Thymus (tissue), 11 donors: Measurements from ENCODE around the gene RGS14. TPM values are rescaled to one million over a fixed set of nuclear protein-coding genes. Genes with fewer than 3 reads are reported as not detected.

Experiments used
- DNase-seq, 9 donors: peaks; one replicate each; pipeline ENCODE4 v3.0.0-alpha.2; 2013; ENCODE audit warnings: low spot score in 9 of 9, low read depth in 6 of 9, missing footprints in 1 of 9
- H3K27ac ChIP-seq, 2 donors: one replicate each; pipeline ENCODE4 v1.5.1; 2013; ENCODE audit warnings: control low read depth in 1 of 2, low read depth in 1 of 2, low read length in 1 of 2, mild to moderate bottlenecking in 1 of 2, moderate library complexity in 1 of 2
- H3K27me3 ChIP-seq, 2 donors: one replicate each; pipeline ENCODE4 v1.5.1; 2013; ENCODE audit warnings: low read length in 1 of 2; ENCODE audit not compliant: control insufficient read depth in 2 of 2, insufficient read depth in 1 of 2
- H3K36me3 ChIP-seq, 2 donors: one replicate each; pipeline ENCODE4 v1.5.1; 2013; ENCODE audit warnings: low read length in 1 of 2, mild to moderate bottlenecking in 1 of 2, moderate library complexity in 1 of 2; ENCODE audit not compliant: control insufficient read depth in 2 of 2, insufficient read depth in 2 of 2
- H3K4me1 ChIP-seq, 2 donors: one replicate each; pipeline ENCODE4 v1.5.1; 2013; ENCODE audit warnings: low read length in 2 of 2; ENCODE audit not compliant: control insufficient read depth in 2 of 2, insufficient read depth in 2 of 2
- H3K4me3 ChIP-seq, 2 donors: one replicate each; pipeline ENCODE4 v1.5.1; 2013; ENCODE audit warnings: low read length in 2 of 2, control low read depth in 1 of 2, mild to moderate bottlenecking in 1 of 2
- H3K9me3 ChIP-seq, 2 donors: one replicate each; pipeline ENCODE4 v1.5.1; 2013; ENCODE audit warnings: low read length in 1 of 2, mild to moderate bottlenecking in 1 of 2; ENCODE audit not compliant: control insufficient read depth in 2 of 2, insufficient read depth in 1 of 2
- WGBS: extraction: QIAGEN DNeasy Blood & Tissue Kit; methylation state at CpG from one replicate; pipeline ENCODE4 v1.1.7; 2013; 5-methylcytosine and 5-hydroxymethylcytosine counted together
- polyA plus RNA-seq: library from polyadenylated mRNA; stranded (reverse); fragments of 200-250 nt; gene quantifications from one replicate; pipeline ENCODE4 v1.2.3, GENCODE V29; 2013
- total RNA-seq: library from RNA; stranded (reverse); fragments of 120-200 nt; gene quantifications from one replicate; pipeline ENCODE4 v1.2.4, GENCODE V29; 2013
- donor health status: healthy.

RGS14 gene
- total and polyA plus RNA-seq, 2 donors = 49.5 to 52.7 TPM

DNA sequence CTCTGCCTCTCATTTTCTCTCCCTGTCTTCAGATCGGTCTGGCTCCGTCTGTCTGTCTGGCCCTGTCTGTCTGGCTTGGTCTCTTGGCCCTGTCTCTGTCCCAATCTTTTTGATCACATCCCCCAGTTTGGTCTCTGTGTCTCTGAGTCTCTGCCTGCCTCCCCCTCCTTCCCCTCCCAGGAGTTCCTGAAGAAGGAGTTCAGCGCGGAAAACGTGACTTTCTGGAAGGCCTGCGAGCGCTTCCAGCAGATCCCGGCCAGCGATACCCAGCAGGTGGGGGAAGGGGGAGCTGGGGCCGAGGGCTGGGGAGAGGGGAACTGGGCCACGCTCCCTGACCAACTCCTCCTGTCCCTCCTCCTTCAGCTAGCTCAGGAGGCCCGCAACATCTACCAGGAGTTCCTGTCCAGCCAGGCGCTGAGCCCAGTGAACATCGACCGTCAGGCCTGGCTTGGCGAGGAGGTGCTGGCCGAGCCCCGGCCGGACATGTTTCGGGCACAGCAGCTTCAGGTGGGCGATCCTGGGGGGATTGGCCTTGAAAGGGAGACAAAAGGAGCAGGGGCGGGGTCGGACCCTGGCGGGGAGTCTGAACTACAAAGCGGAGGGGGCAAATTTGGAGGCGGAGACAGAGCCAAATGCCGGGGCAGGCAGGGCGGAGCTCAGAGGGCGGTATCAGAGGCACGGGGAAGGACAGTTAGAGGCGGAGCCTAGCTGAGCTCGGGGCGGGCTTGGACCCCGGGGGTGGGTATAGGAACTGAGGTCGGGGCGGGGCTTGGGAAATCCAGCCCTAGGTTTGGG lies 9.0 kb downstream of the RGS14 start:
- Histone ChIP-seq H3K36me3 (peaks cover 57 to 69% of the 10 kb centered on the region in 2 donors), H3K27me3 (no peaks in the 10 kb centered on the region), H3K27ac (peak overlapping the region; percentile 68 to 73), H3K4me3 (peak overlapping the region in 1 of 2 donors; percentile 5), H3K9me3 (peaks cover 0 to 3% of the 10 kb centered on the region in 2 donors), H3K4me1 (peaks cover 18 to 66% of the 10 kb centered on the region in 2 donors)
- WGBS = 90% methylated on average over 36 of the region's 36 CpGs
- DNase-seq = no peak

DNA sequence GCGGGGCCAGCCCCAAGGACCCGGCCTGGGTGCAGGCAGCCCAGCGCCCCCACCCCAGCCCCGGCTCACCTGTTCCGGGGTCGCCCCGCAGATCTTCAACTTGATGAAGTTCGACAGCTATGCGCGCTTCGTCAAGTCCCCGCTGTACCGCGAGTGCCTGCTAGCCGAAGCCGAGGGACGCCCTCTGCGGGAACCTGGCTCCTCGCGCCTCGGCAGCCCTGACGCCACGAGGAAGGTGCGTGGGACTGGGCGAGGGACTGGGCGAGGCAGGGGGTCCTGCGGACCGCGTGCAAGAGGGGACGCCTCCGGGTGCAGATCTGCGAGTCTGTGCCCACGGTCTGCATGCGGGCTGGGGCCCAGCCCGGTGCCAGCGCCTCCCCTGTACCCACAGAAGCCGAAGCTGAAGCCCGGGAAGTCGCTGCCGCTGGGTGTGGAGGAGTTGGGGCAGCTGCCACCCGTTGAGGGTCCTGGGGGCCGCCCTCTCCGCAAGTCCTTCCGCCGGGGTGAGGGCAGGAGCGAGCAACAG lies 9.7 kb downstream of the RGS14 start:
- Histone ChIP-seq H3K4me1 (peaks cover 14 to 66% of the 10 kb centered on the region in 2 donors), H3K9me3 (peaks cover 0 to 3% of the 10 kb centered on the region in 2 donors), H3K36me3 (peaks cover 64 to 75% of the 10 kb centered on the region in 2 donors), H3K27me3 (no peaks in the 10 kb centered on the region), H3K27ac (peak overlapping the region in 1 of 2 donors; percentile 8), H3K4me3 (no peak overlapping the region)
- WGBS = 93% methylated on average over 46 of the region's 46 CpGs
- no peak for DNase-seq

DNA sequence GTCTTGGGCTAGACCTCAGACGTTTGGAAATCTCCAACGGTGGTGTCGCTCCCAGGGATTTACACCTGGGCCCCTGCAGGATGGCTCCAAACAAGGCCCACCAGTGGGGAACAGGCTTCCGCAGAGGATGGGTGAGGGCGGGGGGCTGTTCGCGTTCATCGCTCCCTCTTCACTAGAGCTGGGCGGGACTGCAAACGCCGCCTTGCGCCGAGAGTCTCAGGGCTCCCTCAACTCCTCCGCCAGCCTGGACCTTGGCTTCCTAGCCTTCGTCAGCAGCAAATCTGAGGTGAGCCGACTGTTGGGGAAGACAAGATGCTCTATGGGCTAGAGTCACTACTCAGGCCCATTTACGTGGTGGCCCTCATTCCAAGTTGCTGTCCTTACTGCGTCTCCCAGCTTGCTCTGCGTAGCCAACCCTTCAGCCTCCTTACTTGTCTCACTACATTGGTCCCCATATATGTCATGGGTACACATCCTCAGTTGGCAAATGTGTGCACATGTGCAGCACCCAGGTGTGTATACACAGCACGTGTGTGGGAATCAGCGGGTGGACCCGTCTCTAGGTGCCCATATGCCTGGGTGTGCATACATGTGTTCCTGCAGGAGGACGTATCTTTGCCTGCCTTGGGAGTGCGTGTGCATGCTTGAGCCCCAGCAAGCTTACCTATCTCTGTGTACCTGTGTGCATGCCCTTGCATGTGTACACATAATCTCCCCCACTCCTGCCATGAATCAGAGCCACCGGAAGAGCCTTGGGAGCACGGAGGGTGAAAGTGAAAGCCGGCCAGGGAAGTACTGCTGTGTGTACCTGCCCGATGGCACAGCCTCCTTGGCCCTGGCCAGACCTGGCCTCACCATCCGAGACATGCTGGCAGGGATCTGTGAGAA lies 10.5 kb downstream of the RGS14 start:
- no peak for DNase-seq
- Histone ChIP-seq H3K9me3 (peaks cover 0 to 3% of the 10 kb centered on the region in 2 donors), H3K4me3 (no peak overlapping the region), H3K36me3 (peaks cover 72 to 83% of the 10 kb centered on the region in 2 donors), H3K4me1 (peaks cover 10 to 66% of the 10 kb centered on the region in 2 donors), H3K27ac (no peak overlapping the region), H3K27me3 (no peaks in the 10 kb centered on the region)
- 96% methylated on average over 29 of the region's 29 CpGs for WGBS

DNA sequence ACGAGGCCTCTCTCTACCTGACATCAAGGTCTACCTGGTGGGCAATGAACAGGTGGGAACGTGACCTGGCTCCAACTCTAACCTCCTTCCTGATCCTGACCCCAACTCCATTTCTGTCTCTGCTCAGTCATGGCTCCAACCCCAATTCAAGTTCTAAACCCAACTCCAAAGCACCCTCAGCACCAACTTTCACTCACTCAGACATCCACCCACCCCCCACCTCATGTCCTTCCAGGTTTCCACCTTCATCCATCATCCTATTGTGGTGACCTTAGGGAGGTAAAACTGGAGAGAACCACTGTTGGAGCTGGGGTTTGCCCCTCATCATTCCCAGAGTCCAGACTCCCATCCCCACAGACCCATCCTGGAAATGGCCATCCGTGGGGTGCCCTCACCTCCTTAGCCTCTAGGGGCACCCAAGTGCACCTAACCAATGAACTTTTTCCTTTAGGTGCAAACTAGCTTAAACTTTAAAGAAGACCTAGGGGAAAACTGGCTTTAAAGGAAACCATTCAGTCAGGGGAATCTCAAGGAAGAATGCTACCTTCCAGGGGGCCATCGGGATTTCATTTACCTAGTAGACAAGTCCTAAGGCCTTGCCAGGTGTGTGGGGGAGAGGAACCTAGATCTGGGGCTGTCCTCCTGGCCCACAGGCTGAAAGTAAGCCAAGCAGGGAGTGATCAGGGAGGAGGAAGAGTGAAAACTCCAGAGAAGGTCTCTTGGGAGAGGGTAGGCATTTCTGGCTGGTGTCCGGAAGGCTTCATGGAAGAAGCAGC lies 11.3 kb downstream of the RGS14 start:
- H3K4me3 ChIP-seq = no peak overlapping the region
- WGBS = 80% methylated on average over 5 of the region's 5 CpGs
- no peak overlapping the region for H3K27ac ChIP-seq
- H3K4me1 ChIP-seq = peaks cover 5 to 65% of the 10 kb centered on the region in 2 donors
- DNase-seq = peak in 1 of 9 donors; percentile 48
- peaks cover 0 to 3% of the 10 kb centered on the region in 2 donors for H3K9me3 ChIP-seq
- H3K27me3 ChIP-seq = no peaks in the 10 kb centered on the region
- peaks cover 79 to 87% of the 10 kb centered on the region in 2 donors for H3K36me3 ChIP-seq

DNA sequence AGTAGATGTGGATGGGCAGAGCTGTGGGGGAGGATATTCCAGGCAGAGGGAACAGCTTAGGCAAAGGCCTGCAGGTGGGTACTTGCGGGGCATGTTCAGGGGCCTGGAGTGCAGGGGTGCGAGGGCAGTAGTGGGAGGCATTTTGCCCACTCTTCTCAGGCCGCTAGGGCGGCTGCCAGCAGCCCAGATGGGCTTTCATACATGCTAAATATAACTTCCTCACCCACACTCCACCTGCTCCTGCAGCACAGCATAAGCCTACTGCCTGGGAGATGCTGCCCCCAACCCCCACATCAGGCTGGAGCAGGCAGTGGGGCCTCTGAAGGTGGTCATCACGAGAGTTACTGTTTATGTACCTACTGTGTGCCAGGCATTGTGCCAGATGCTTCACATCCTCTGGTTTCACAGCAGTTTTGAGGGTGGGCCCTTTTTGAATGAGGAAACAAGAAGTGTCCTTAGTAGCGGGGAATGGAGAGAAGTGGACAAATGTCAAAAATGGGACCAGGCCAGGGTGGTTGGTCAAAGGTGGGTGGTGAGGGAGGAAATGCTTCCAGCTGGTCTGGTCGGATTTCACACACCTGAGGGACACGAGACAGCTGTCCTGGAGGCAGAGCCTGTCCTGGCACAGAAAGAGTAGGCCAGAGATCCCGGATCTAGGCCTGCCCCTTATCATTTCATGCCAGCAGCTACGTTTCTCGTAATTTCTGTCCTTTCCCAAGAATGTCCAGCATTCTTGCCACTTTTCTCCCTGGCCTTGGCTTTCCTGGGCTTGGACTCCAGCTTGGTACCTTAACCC lies 12.1 kb downstream of the RGS14 start:
- H3K27me3 ChIP-seq = no peaks in the 10 kb centered on the region
- no peak for DNase-seq
- 79% methylated on average over 11 of the region's 11 CpGs for WGBS
- peaks cover 0 to 3% of the 10 kb centered on the region in 2 donors for H3K9me3 ChIP-seq
- peaks cover 77 to 86% of the 10 kb centered on the region in 2 donors for H3K36me3 ChIP-seq
- no peak overlapping the region for H3K4me3 ChIP-seq
- H3K4me1 ChIP-seq = peaks cover 5 to 59% of the 10 kb centered on the region in 2 donors
- no peak overlapping the region for H3K27ac ChIP-seq

DNA sequence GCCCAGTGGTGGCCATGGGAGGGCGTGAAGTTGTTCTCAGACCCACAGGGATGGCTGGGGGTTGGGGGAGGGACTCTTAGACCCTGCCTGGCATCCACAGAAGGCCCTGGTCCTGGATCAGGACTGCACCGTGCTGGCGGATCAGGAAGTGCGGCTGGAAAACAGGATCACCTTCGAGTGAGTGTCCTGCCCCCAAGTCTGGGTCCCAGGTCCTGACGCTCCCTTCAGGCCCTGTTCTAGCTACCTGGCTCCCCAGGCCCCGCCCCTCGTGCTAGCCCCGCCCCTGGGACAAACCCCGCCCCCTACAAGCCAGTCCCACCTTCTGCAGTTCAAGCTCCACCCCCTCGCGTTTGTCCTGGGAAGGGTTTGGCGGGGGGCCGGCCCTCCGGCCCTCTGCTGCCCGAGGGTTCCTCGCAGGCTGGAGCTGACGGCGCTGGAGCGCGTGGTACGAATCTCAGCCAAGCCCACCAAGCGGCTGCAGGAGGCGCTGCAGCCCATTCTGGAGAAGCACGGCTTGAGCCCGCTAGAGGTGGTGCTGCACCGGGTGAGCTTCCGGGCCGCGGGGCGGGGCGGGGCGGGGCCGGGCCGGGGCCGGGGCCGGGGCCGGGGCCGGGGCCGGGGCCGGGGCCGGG lies 12.9 kb downstream of the RGS14 start:
- 69% methylated on average over 42 of the region's 42 CpGs for WGBS
- Histone ChIP-seq H3K9me3 (peaks cover 0 to 3% of the 10 kb centered on the region in 2 donors), H3K27me3 (no peaks in the 10 kb centered on the region), H3K36me3 (peaks cover 76 to 80% of the 10 kb centered on the region in 2 donors), H3K4me3 (peak overlapping the region in 1 of 2 donors; percentile 23), H3K4me1 (peaks cover 5 to 55% of the 10 kb centered on the region in 2 donors), H3K27ac (peak overlapping the region in 1 of 2 donors; percentile 19)
- DNase-seq = peak in 1 of 9 donors; percentile 78

DNA sequence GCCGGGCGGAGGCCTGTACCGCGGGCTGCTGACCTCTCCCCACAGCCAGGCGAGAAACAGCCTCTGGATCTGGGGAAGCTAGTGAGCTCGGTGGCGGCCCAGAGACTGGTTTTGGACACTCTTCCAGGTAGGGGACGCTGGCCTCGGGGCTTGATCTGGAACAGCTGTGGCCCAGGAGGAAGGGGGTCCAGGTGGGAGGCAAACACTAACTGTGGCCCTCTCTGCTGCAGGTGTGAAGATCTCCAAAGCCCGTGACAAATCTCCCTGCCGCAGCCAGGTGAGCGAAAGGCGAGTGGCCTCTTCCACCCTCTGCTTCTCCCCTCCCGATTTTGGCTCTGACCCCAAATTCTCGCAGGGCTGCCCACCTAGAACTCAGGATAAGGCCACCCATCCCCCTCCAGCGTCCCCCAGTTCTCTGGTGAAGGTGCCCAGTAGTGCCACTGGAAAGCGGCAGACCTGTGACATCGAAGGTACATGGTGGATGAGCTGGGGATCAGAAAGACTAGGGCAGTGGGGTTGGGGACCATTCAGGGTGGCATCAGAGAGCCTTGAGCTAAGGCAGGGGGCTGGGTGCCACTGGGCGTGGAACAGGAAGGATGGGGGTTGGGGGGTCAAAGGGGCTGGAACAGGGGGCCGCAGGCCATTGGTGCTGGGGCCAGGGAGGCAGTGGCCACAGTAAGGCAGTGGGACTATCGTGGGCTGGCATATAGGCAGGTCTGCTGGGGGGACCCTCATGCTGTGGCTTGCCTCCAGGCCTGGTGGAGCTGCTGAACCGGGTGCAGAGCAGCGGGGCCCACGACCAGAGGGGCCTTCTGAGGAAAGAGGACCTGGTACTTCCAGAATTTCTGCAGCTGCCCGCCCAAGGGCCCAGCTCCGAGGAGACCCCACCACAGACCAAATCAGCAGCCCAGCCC lies 13.7 kb downstream of the RGS14 start:
- H3K4me3 ChIP-seq = peak overlapping the region in 1 of 2 donors; percentile 23
- no peaks in the 10 kb centered on the region for H3K27me3 ChIP-seq
- 86% methylated on average over 26 of the region's 26 CpGs for WGBS
- H3K27ac ChIP-seq = peak overlapping the region in 1 of 2 donors; percentile 19
- H3K9me3 ChIP-seq = no peaks in the 10 kb centered on the region
- no peak for DNase-seq
- H3K36me3 ChIP-seq = peaks cover 69 to 72% of the 10 kb centered on the region in 2 donors
- H3K4me1 ChIP-seq = peaks cover 5 to 47% of the 10 kb centered on the region in 2 donors
